Stimulated activated CD4-positive, alpha-beta T cell treated with anti-CD3 and anti-CD28 coated beads, Interleukin-12 subunit alpha, Interleukin-12 subunit beta, amount 100 ng/mL, for 4 hours (primary cell): ENCODE data around the gene ABCA1.

Source experiments
- DNase-seq: peaks from one replicate; pipeline ENCODE4 v3.0.0-alpha.2; 2020

ABCA1 gene

GRCh38 chr9:104833696-104834095, 94.3 kb downstream of the ABCA1 start:
- DNase-seq: no peak

GRCh38 chr9:104831681-104832080, 96.3 kb downstream of the ABCA1 start:
- DNase-seq: no peak

GRCh38 chr9:104826911-104827310, 101.0 kb downstream of the ABCA1 start:
- DNase-seq: no peak

- DNase-seq: no peak
Observed at GRCh38 chr9:104826079-104826775, 101.7 kb downstream of the ABCA1 start.

GRCh38 chr9:104820336-104820735, 107.6 kb downstream of the ABCA1 start:
- no peak for DNase-seq

GRCh38 chr9:104819033-104819432, 108.9 kb downstream of the ABCA1 start:
- no peak for DNase-seq

GRCh38 chr9:104817437-104817836, 110.5 kb downstream of the ABCA1 start:
- no peak for DNase-seq

- DNase-seq: no peak
Observed at GRCh38 chr9:104815851-104816565, 111.9 kb downstream of the ABCA1 start.

GRCh38 chr9:104810421-104811339, 117.3 kb downstream of the ABCA1 start:
- no peak for DNase-seq

- no peak for DNase-seq
Observed at GRCh38 chr9:104808035-104808614, 119.8 kb downstream of the ABCA1 start.

GRCh38 chr9:104805441-104805840, 122.5 kb downstream of the ABCA1 start:
- DNase-seq: no peak

- no peak for DNase-seq
Observed at GRCh38 chr9:104802906-104803305, 125.0 kb downstream of the ABCA1 start.

GRCh38 chr9:104802110-104802509, 125.8 kb downstream of the ABCA1 start:
- no peak for DNase-seq

GRCh38 chr9:104800068-104800785, 127.7 kb downstream of the ABCA1 start:
- DNase-seq: no peak

GRCh38 chr9:104798209-104798995, 129.6 kb downstream of the ABCA1 start:
- no peak for DNase-seq

GRCh38 chr9:104795857-104796256, 132.1 kb downstream of the ABCA1 start:
- DNase-seq: no peak

- no peak for DNase-seq
Observed at GRCh38 chr9:104795082-104795481, 132.9 kb downstream of the ABCA1 start.

GRCh38 chr9:104794070-104794469, 133.9 kb downstream of the ABCA1 start:
- no peak for DNase-seq

GRCh38 chr9:104788251-104788650, 139.7 kb downstream of the ABCA1 start:
- no peak for DNase-seq

- no peak for DNase-seq
Observed at GRCh38 chr9:104787306-104788015, 140.5 kb downstream of the ABCA1 start.

- no peak for DNase-seq
Observed at GRCh38 chr9:104786293-104786692, 141.7 kb downstream of the ABCA1 start.
